ENCODE measurements around the gene NDP. TPM values are rescaled to one million over a fixed set of nuclear protein-coding genes. Genes with fewer than 3 reads are reported as not detected.
"Not testable (repeated sequence)": the region's sequence is repeated elsewhere in the genome, so short reads cannot be mapped to it uniquely, and the experiment has no call there.

NDP gene
- polyA plus RNA-seq, 5 donors, result 0.33 to 0.84 (median 0.36) TPM

- peak in 1 of 2 donors; percentile 16 for DNase-seq
Observed at GRCh38 chrX:43971966-43972961, 926 bp downstream of the NDP start.

GRCh38 chrX:43970528-43970927 is 2.7 kb downstream of the NDP start:
- DNase-seq, result no peak

GRCh38 chrX:43969504-43970501 is 3.4 kb downstream of the NDP start:
- no peak for DNase-seq

GRCh38 chrX:43968359-43968781 is 4.8 kb downstream of the NDP start:
- DNase-seq, result no peak

GRCh38 chrX:43964936-43965335 is 8.3 kb downstream of the NDP start:
- DNase-seq, result no peak

- no peak for DNase-seq
Observed at GRCh38 chrX:43963726-43964125, 9.5 kb downstream of the NDP start.

- DNase-seq, result no peak
Observed at GRCh38 chrX:43962636-43963035, 10.6 kb downstream of the NDP start.

GRCh38 chrX:43961699-43962098 is 11.5 kb downstream of the NDP start:
- no peak for DNase-seq

GRCh38 chrX:43958529-43958928 is 14.7 kb downstream of the NDP start:
- peak; percentile 62 to 66 for DNase-seq

- no peak for DNase-seq
Observed at GRCh38 chrX:43956034-43956433, 17.2 kb downstream of the NDP start.

- no peak for DNase-seq
Observed at GRCh38 chrX:43953218-43953617, 20.0 kb downstream of the NDP start.

GRCh38 chrX:43949669-43950068 is 23.5 kb downstream of the NDP start:
- DNase-seq, result no peak

- no peak for DNase-seq
Observed at GRCh38 chrX:43940816-43941474, 32.2 kb downstream of the NDP start.

GRCh38 chrX:43939187-43939926 is 33.8 kb downstream of the NDP start:
- DNase-seq, result no peak

- DNase-seq, result not testable (repeated sequence)
Observed at GRCh38 chrX:43922032-43922431, 51.2 kb downstream of the NDP start.

GRCh38 chrX:43910772-43911171 is 62.4 kb downstream of the NDP start:
- DNase-seq, result not testable (repeated sequence)

- DNase-seq, result no peak
Observed at GRCh38 chrX:43910012-43910411, 63.2 kb downstream of the NDP start.

GRCh38 chrX:43909141-43909540 is 64.0 kb downstream of the NDP start:
- DNase-seq, result no peak

- no peak for DNase-seq
Observed at GRCh38 chrX:43899878-43900815, 73.0 kb downstream of the NDP start.

Measured in right lung (tissue), 5 donors.